NCI-H748 (cell line): ENCODE data around the gene STK39.
A peak's percentile ranks its signal among the peaks of the same experiment; 100 is the strongest.

ENCODE experiments used
- DNase-seq: peaks from one replicate; lab custom pipeline; 2025; ENCODE audit not compliant: unreplicated experiment; lab: John Stamatoyannopoulos, UW

The STK39 gene

GRCh38 chr2:167965907-167966761 lies 281.3 kb downstream of the STK39 start:
- DNase-seq, result no peak

GRCh38 chr2:167964650-167965413 lies 282.6 kb downstream of the STK39 start:
- DNase-seq, result peak; percentile 3

DNA sequence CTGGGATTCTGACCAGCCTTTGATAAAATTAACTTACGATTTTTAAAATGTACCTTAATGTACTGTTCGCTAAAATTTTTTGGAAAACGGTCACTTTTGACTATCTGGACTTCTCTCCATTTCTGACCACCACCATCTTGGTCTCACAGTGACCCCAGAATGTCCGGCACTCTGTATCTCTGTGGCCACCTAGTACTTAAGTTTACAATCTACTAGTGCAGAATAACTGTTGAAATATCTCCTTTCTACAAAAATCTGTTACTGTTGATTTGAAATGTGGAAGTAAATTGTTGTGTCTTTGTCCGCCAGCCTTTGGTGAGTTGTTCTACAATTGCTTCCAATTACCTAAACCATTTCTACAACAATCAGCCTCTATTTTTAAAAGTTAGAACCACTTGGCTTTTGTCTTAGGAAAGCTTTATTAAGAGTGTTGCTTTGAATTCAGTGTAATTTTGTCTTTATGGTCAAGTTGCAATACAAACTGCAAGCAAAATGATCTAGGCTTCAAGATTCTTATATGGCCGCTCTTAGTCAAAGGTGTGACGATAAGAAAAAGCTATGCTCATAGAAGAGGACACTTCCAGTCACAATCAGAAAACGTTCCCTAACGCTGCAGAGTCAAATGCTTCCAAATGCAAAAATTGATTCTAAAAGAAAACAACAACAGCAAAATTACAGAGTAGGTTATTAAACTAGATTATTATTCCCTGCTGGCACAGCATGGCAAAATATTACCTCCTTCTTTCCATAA lies 283.3 kb downstream of the STK39 start:
- no peak for DNase-seq

DNA sequence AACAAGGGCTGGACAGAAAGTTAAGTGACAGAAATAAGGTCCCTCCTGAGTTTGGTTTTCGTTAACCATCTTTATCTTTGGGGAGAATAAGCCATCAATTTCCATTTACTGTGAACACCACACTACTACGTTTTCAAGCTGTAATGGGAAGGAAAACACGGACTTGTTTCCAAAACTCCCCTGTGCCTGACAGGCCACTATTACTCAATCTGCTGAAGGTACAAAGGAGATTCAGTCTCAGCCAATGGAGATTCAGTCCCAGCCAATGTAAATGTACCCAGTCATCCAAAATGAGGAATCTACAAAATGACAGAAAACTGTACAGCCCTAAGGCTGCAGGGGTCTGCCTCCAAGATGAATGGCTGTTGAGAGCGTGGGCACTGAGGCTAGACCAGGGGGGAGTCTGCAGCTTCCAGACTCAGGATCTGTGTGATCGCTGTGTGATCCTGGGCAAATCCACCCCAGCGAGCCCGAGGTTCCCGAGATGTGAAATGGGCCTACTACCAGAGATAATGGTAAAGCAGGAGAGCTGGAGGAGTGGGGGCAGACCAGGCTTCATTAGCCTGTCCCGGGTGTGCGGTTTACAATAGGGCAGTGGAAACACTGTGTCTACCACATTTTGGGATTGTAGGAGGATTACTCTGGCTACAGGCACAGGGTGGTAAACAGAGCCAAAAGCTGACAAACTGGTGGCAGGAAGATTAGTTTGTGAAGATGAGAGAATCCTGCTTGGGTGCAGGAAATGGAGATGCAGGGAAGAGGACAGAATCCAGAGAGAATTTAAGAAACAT lies 284.8 kb downstream of the STK39 start:
- no peak for DNase-seq

- DNase-seq, result no peak
Measured at GRCh38 chr2:167961536-167962048, 285.8 kb downstream of the STK39 start.

DNA sequence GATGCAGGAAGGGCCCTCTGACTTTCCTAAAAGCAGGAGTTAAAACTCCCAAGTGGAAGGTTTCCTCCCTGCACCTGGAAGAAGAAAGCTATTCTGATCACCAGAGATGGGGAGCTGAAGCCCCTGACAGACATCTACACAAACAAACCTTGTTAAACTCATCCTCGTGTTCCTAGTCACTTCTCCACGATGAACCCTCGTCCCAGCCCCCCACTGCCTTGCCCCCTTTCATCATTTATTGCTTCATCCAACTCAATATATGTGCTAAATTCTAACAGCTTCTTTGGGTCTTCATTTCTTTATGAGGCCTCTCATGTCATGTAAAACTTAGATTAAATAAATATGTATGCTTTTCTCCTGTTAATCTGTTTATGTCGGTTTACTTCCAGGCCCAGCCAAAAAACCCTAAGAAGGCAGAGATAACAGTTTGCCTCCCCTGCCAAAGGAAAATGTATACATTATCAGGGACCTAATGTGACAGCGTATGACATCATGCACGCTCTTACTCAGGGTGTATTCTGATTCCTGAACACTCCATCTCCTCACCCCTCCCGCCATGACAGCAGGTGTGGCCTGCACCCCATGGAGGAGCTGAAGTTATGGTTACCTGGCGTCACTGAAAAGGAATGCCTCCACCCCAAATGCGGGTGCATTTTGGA lies 287.2 kb downstream of the STK39 start:
- no peak for DNase-seq

GRCh38 chr2:167957662-167958061 lies 289.7 kb downstream of the STK39 start:
- no peak for DNase-seq

- no peak for DNase-seq
Measured at GRCh38 chr2:167955264-167955906, 292.0 kb downstream of the STK39 start.

- no peak for DNase-seq
Measured at GRCh38 chr2:167954495-167954894, 292.9 kb downstream of the STK39 start.

DNA sequence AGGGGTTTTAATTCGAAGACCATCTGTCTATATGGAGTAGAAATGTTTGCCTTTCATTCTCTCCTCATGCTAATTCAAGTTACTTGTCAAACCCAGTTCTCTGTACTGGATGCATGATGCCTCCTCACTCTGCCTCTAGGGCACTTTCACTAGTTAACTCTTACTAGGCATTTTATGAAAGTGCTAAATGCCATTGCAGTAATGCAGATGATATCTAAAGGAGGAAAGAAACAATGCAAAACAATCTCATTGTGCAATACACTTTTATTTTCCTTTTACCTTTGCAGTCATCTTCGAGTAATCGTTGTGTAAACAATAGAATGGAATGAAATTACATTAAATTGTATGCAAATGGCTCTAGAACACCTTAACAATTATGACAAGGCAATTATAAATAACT lies 293.6 kb downstream of the STK39 start:
- no peak for DNase-seq

- DNase-seq, result no peak
Measured at GRCh38 chr2:167950571-167950970, 296.8 kb downstream of the STK39 start.

DNA sequence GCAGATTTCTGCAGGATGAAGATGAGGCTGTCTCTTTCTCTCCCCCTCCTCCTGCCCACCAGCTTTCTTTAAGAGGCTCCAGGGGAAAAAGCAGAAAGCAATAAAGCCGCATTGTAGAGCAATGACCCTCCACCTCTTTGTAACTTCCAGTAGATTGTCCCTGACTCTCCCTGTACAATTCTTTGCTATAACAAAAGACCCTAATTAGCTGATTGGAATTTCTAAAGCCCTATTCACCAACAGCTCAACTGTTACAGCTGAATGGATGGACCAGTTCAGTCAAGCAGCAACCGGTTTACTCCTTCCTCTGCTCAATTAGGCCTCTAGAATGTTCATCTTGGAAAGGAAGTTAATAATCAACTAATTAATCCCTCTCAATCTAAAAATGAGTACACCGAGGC lies 301.0 kb downstream of the STK39 start:
- peak; percentile 45 for DNase-seq

- DNase-seq, result peak; percentile 43
Measured at GRCh38 chr2:167945660-167946368, 301.6 kb downstream of the STK39 start.

DNA sequence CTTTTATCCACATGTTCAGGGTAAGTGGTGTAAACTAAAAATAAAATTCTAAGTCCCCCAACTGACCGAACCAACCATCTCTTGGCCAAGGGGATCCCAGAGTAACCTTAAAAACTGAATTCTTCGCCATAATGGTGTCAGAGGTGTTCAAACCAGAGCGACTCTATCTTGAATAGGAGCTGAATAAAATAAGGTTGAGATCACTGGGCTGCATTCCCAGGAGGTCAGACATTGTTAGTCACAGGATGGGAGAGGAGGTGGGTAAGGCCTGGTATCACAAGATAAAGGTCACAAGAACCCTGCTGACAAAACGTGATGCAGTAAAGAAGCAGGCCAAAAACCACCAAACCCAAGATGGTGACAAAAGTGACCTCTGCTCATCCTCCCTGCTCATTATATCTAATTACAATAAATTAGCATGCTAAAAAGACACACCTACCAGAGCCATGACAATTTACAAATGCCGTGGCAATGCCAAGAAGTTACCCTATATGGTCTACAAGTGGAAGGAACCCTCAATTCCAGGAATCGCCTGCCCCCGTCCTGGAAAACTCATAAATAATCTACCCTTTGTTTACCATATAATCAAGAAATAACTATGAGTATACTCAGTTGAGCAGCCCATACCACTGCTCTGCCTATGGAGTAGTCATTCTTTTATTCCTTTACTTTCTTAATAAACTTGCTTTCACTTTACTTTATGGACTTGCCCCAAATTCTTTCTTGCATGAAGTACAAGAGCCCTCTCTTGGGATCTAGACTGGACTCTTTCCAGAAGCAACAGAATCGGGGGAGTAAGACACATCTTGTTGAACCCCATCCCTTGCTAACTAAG lies 302.4 kb downstream of the STK39 start:
- DNase-seq, result no peak

GRCh38 chr2:167943897-167944296 lies 303.5 kb downstream of the STK39 start:
- no peak for DNase-seq

GRCh38 chr2:167943368-167943767 lies 304.0 kb downstream of the STK39 start:
- no peak for DNase-seq

- DNase-seq, result no peak
Measured at GRCh38 chr2:167942366-167943081, 304.9 kb downstream of the STK39 start.
